ENCODE measurements around the gene HMG20A. TPM values are rescaled to one million over a fixed set of nuclear protein-coding genes. Genes with fewer than 3 reads are reported as not detected.

The HMG20A gene
- total and polyA plus RNA-seq, 2 experiments from 2014 or later = 17.8 to 57.8 TPM

GRCh38 chr15:77454951-77455350, 34.3 kb downstream of the HMG20A start (continued):
- no peak for TF ChIP-seq ETS1 (IDR thresholded peaks at IDR 0.05)
- TF ChIP-seq ZNF331 (CRISPR knock-in tag; IDR thresholded peaks at IDR 0.05; ENCODE audit: low read depth) = no peak
- no peak for TF ChIP-seq STAT1 (IDR thresholded peaks at IDR 0.05; ENCODE audit: unreplicated experiment)
- no peak for TF ChIP-seq EZH2phosphoT487 (IDR thresholded peaks at IDR 0.05; ENCODE audit: unreplicated experiment)
- TF ChIP-seq REST (IDR thresholded peaks at IDR 0.05; ENCODE audit: unreplicated experiment) = no peak

GRCh38 chr15:77455696-77456321, 35.1 kb downstream of the HMG20A start:
- Histone ChIP-seq H3K4me1 (ENCODE audit: insufficient read depth) (peaks cover 10% of the 10 kb centered on the region; the same call in 1 of the 2 replicates), H3K9me2 (ENCODE audit: insufficient read depth) (no peaks in the 10 kb centered on the region), H3K4me2 (no peak overlapping the region), H3K27me3 (ENCODE audit: insufficient read depth) (no peaks in the 10 kb centered on the region), H3K36me3 (ENCODE audit: insufficient read depth) (peaks cover 4% of the 10 kb centered on the region; the same call in 1 of the 2 replicates), H3K79me2 (replicated peaks; ENCODE audit: insufficient read depth) (peaks cover 24% of the 10 kb centered on the region), H2AFZ (no peak overlapping the region), H3F3A (replicated peaks; ENCODE audit: low read depth) (no peaks in the 10 kb centered on the region), H3K4me3 (no peak overlapping the region), H4K20me1 (replicated peaks; ENCODE audit: insufficient read depth) (0 out of 2 replicates have a peak, but pooled peaks cover 3% of the 10 kb centered on the region), H3K27ac (ENCODE audit: low read depth) (no peak overlapping the region)
- no peaks in the 10 kb centered on the region for H3K9me3 Mint-ChIP-seq
- no peak overlapping the region for H3K4me3 Mint-ChIP-seq
- H3K27me3 Mint-ChIP-seq (ENCODE audit: insufficient read depth, low read depth, poor library complexity) = peaks cover 3% of the 10 kb centered on the region
- no peak overlapping the region for H3K27ac Mint-ChIP-seq
- H3K36me3 Mint-ChIP-seq (ENCODE audit: low read depth) = peaks cover 17% of the 10 kb centered on the region
- no peak for DNase-seq (ENCODE audit: low spot score)
- ATAC-seq = no peak
- H3K4me1 Mint-ChIP-seq = peaks cover 12% of the 10 kb centered on the region
- TF ChIP-seq ZNF462 (CRISPR knock-in tag; IDR thresholded peaks at IDR 0.05) (no peak), ZNF114 (CRISPR knock-in tag; IDR thresholded peaks at IDR 0.05) (no peak), ZNF331 (CRISPR knock-in tag; IDR thresholded peaks at IDR 0.05; ENCODE audit: low read depth) (no peak), REST (IDR thresholded peaks at IDR 0.05; ENCODE audit: unreplicated experiment) (no peak)

All from GM23338 (cell line).